ENCODE measurements around the gene PCNX2. TPM values are rescaled to one million over a fixed set of nuclear protein-coding genes. Genes with fewer than 3 reads are reported as not detected.

PCNX2 gene
- total RNA-seq, 1 experiment from 2014 or later: 63.4 TPM

DNA sequence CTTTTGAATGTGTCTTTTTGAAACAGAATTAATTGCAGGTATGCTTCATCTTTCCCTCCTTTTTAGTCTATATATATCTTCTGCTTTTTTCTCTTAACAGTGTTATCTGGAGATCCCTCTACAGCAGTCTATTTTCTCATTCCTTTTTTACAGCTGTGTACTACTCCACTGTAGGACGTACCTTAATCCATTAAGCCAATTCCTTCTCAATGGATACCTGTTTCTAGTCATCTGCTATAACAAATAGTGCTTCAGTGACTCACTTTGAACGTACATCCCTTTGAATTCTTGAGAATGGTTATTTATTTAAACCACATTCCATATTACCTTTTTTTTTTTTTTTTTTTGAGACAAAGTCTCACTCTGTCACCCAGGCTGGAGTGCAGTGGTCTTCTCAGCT, 15.6 kb downstream of the PCNX2 start:
- H3K36me3 Mint-ChIP-seq (ENCODE audit: insufficient read depth, unreplicated experiment): no peaks in the 10 kb centered on the region

DNA sequence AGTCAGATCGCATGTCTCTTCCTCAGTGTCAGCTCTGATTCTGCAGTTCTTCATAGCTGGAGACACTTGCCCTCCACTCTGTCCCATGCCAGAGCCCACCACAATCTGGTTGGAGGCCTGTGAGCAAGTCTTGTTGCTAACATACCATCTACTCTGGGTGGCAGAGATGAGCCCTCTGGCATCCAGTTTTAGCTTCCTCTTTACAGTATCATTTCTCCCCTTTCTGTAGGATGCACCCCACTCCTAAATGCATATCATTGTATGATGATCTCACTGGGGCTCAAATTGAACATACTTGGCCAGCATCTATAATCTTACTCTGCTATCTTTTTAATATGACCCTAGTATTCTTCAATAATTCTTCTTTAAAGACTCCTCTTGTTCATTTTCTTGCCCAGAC, 16.9 kb downstream of the PCNX2 start:
- TF ChIP-seq, protein P1, sequence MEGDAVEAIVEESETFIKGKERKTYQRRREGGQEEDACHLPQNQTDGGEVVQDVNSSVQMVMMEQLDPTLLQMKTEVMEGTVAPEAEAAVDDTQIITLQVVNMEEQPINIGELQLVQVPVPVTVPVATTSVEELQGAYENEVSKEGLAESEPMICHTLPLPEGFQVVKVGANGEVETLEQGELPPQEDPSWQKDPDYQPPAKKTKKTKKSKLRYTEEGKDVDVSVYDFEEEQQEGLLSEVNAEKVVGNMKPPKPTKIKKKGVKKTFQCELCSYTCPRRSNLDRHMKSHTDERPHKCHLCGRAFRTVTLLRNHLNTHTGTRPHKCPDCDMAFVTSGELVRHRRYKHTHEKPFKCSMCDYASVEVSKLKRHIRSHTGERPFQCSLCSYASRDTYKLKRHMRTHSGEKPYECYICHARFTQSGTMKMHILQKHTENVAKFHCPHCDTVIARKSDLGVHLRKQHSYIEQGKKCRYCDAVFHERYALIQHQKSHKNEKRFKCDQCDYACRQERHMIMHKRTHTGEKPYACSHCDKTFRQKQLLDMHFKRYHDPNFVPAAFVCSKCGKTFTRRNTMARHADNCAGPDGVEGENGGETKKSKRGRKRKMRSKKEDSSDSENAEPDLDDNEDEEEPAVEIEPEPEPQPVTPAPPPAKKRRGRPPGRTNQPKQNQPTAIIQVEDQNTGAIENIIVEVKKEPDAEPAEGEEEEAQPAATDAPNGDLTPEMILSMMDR (IDR thresholded peaks at IDR 0.05; ENCODE audit: unreplicated experiment): no peak
- peaks cover 2% of the 10 kb centered on the region for H3K9me3 Mint-ChIP-seq (ENCODE audit: low read depth, unreplicated experiment)

More for the DNA sequence above, 15.6 kb downstream of the PCNX2 start:
- DNase-seq: no peak
- H3K4me3 Mint-ChIP-seq (ENCODE audit: low read depth, unreplicated experiment): no peak overlapping the region
- intact Hi-C loops (cut with micrococcal nuclease; ENCODE audit: unreplicated experiment): no loop called here
- CTCF ChIA-PET: no interaction called here
- no peaks in the 10 kb centered on the region for H3K27me3 Mint-ChIP-seq (ENCODE audit: unreplicated experiment)
- H3K9me3 Mint-ChIP-seq (ENCODE audit: low read depth, unreplicated experiment): peaks cover 2% of the 10 kb centered on the region
- no peak overlapping the region for H3K27ac Mint-ChIP-seq (ENCODE audit: unreplicated experiment)
- H3K4me1 Mint-ChIP-seq (ENCODE audit: low read depth, unreplicated experiment): peaks cover 12% of the 10 kb centered on the region
- TF ChIP-seq, protein P1 (IDR thresholded peaks at IDR 0.05; ENCODE audit: unreplicated experiment): no peak
- BruUV-seq (replicated peaks): no TSS peak

DNA sequence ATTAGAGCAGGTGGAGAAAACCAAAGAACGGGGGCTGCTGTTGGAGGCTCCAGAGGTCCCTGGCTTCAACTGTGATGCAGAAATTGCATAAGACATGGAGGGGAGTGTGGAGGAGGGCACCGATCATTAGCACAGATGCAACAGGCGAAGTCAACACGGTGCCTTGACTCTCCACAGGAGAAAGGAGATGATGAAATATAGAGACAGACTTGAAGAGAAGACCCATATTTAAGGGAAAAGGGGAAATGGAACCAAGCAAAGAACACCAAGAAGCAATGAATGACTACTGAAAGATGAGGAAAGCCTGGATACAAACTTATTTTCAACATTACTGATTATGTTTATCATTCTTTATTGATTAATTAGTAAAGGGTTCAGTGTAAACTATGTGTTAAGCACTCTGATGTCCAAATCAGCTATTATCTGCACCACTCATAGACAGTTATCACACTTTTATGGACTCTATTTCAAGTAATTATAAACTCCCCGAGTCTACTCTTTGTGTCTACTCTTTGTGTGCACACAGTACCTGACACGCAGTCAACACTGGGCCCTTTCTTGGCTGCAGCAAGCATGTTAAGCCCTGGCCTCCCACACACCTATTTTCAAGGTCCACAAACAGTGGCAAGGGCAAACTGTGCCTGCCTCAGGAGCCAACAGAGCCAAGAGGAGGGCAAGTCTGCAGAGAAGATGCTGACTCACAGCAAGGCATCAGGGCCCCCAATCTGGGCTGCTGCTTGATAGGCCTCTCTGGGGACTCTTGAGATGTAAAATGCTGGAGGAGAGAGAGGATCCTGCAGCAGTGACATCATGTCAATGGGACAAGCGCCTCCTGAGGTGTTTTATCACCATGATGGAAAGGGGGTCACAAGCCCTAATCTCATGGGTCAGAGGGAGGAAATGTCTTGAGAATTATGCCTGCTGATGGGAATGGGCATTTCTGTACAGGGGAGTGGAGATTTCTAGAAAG, 17.6 kb downstream of the PCNX2 start:
- Mint-ChIP-seq H3K9me3 (ENCODE audit: low read depth, unreplicated experiment) (peaks cover 2% of the 10 kb centered on the region), H3K4me1 (ENCODE audit: low read depth, unreplicated experiment) (peaks cover 12% of the 10 kb centered on the region), H3K36me3 (ENCODE audit: insufficient read depth, unreplicated experiment) (no peaks in the 10 kb centered on the region), H3K27ac (ENCODE audit: unreplicated experiment) (no peak overlapping the region), H3K4me3 (ENCODE audit: low read depth, unreplicated experiment) (no peak overlapping the region), H3K27me3 (ENCODE audit: unreplicated experiment) (no peaks in the 10 kb centered on the region)
- CTCF ChIA-PET: no interaction called here
- TF ChIP-seq, protein P1 (IDR thresholded peaks at IDR 0.05; ENCODE audit: unreplicated experiment): no peak
- intact Hi-C loops (cut with micrococcal nuclease; ENCODE audit: unreplicated experiment): no loop called here
- BruUV-seq (replicated peaks): no TSS peak
- DNase-seq: no peak

More for the DNA sequence above, 16.9 kb downstream of the PCNX2 start:
- H3K4me1 Mint-ChIP-seq (ENCODE audit: low read depth, unreplicated experiment): peaks cover 12% of the 10 kb centered on the region
- H3K27ac Mint-ChIP-seq (ENCODE audit: unreplicated experiment): no peak overlapping the region
- no peak for DNase-seq
- no TSS peak for BruUV-seq (replicated peaks)
- CTCF ChIA-PET: no interaction called here
- no peak overlapping the region for H3K4me3 Mint-ChIP-seq (ENCODE audit: low read depth, unreplicated experiment)
- intact Hi-C loops (cut with micrococcal nuclease; ENCODE audit: unreplicated experiment): no loop called here
- no peaks in the 10 kb centered on the region for H3K27me3 Mint-ChIP-seq (ENCODE audit: unreplicated experiment)
- H3K36me3 Mint-ChIP-seq (ENCODE audit: insufficient read depth, unreplicated experiment): no peaks in the 10 kb centered on the region

DNA sequence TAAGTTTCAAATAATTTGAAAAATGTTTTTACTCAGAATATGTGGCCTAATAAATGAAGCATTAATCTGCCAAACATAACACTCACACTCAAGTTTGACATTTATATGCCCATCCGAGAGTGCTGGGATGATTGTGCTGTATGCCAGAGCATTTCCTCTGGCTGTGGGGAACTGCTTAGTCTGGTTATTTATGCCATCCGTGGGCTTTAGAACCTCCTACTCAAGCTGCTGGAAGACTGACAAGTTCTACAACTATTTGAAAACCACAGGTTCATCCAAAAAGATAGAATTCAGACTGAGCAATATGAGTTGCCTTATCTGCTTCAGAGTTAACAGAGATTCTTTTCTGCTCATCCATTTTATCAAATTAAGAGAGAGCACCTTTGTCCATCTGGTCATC, 25.9 kb downstream of the PCNX2 start:
- CTCF ChIA-PET: no interaction called here
- no TSS peak for BruUV-seq (replicated peaks)
- Mint-ChIP-seq H3K36me3 (ENCODE audit: insufficient read depth, unreplicated experiment) (no peaks in the 10 kb centered on the region), H3K4me1 (ENCODE audit: low read depth, unreplicated experiment) (peaks cover under 1% of the 10 kb centered on the region), H3K4me3 (ENCODE audit: low read depth, unreplicated experiment) (no peak overlapping the region), H3K27ac (ENCODE audit: unreplicated experiment) (no peak overlapping the region), H3K9me3 (ENCODE audit: low read depth, unreplicated experiment) (no peaks in the 10 kb centered on the region), H3K27me3 (ENCODE audit: unreplicated experiment) (no peaks in the 10 kb centered on the region)
- intact Hi-C loops (cut with micrococcal nuclease; ENCODE audit: unreplicated experiment): no loop called here
- TF ChIP-seq, protein P1 (IDR thresholded peaks at IDR 0.05; ENCODE audit: unreplicated experiment): no peak
- DNase-seq: no peak

All from Calu3 (cell line).